Endometrial microvascular endothelial cells (primary cell): ENCODE data around the gene FAM3B. TPM values are rescaled to one million over a fixed set of nuclear protein-coding genes. Genes with fewer than 3 reads are reported as not detected.
"Not testable (repeated sequence)": the region's sequence is repeated elsewhere in the genome, so short reads cannot be mapped to it uniquely, and the experiment has no call there.

ENCODE experiments used
- in situ Hi-C: cut with HindIII; loops from 2 replicates; pipeline ENCODE4 v1.10.0; 2017; ENCODE audit warnings: low sequenced_read_pairs, low pct_unique_long_range_greater_than_20kb; ENCODE audit errors: inconsistent ontology term
- total RNA-seq: library from RNA; depleted of rRNA; stranded (reverse); fragments of >200 nt; gene quantifications from one replicate; pipeline ENCODE4 v1.2.3, GENCODE V29; 2015; ENCODE audit errors: inconsistent ontology term

The FAM3B gene, protein sequence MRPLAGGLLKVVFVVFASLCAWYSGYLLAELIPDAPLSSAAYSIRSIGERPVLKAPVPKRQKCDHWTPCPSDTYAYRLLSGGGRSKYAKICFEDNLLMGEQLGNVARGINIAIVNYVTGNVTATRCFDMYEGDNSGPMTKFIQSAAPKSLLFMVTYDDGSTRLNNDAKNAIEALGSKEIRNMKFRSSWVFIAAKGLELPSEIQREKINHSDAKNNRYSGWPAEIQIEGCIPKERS
- total RNA-seq = not detected

DNA sequence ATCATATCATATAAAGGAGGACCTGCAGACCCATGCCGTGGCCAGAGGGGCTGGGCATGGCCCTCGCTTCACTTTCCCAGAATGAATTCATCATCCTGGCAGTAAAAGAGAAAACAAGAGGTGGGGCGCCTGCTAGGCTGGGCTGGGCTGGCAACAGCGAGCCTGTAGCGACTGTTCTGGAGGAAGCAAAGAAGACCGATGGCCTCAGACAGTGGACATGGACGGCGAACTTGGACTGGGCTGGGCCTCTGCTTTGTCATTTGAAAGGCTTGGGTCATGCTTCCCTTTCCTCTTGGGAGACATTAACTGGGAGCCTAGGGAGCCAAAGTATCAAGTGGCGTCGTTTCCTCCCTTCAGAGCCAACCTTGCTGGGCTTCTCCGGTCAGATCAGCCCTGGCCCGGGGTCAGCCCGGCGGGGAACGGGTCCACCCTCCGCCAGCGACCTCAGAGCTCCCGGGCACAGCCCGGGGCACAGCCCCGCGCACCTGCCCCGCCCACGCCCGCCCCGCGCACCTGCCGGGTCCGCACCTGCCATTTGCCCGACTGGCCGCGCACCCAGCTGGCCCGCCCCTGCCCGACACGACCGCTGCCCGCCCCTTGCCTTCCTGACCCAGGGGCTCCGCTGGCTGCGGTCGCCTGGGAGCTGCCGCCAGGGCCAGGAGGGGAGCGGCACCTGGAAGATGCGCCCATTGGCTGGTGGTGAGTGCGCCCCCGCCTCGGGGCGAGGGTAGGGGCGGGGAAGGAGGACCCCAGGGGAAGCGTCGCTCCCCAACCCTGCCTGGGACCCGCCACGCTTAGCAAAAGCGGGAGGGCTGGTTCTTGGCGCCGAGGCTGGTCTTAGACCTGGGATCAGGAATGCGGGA is at the start of gene FAM3B:
Gene FAM3B (plus strand): TSS at position 602 of the 863 bp plus-strand sequence. CDS start 79 bp downstream, at position 681.
- in situ Hi-C loops = no loop called here

DNA sequence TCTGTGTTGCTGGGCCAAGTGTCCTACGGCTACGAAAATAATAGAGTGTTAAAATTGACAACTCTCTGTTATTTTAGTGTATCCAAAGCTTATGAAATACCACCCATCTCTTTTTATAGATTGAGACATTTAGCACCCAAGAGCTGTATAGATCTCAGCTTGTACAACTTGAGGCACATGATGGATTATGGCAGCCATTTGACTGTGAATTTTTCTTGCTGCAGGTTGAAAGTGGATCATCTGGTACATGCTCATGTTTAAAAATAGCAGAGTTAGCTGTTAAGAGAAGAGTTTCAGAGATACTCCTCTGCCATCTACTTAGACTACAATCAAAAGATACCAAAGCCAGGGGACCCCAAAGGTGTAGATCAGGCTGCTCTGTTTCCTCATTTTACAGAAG is 49.3 kb upstream of the FAM3B start:
- in situ Hi-C loops = no loop called here

DNA sequence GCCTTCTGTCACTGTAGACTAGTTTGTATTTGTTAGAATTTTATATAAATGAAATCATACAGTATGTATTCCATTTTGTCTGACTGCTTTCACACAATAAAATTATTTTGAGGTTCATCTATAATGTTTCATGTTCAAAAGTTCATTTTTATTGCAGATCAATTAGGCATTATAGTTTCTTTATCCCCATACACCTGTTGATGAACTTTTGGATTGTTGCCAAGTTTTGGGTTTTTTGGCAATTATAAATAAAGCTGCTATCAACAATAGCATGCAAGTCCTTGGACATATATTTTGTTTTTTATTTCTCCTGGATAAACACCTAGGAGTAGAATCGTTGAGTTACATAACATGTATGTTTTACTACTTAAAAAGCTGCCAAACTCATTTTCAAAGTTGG is 47.1 kb upstream of the FAM3B start:
- in situ Hi-C loops = no loop called here

DNA sequence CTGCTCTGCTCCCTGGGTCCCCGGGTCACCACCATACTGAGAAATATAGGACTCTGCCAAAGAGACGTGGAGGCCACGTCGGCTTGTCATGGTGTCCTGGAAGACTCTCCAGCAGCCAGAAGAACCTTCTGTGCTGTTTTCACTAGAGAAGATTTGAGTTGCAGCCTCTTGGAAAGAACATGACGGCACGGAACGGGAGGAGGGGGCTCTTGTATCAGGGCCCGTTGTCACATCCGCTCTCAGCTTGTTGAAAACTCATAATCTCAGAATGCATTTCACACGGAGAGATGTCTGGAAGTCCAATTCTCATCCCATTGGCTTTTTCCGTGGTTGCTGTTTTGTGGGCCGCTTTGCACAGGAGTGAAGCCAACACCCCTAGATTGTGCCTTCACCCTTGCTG is 39.4 kb upstream of the FAM3B start:
- in situ Hi-C loops = no loop called here

DNA sequence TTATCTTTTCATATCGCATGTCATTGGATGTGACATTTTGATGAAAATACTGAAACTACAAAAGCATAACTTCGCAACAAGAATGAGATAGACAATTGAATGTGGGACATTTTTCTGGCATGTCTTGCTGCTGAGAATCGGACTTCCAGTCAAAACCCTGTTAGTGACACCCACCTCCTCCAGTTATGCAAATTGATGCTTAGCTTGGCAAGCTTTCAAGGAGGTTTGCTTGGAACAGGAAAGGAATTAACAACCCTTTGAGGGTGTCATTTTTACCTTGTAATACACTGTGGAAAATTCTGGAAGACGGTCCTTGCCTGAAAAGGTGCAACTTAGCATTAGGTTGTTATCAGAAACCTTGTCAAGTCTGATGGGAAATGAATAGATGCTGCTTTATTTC is 38.8 kb upstream of the FAM3B start:
- in situ Hi-C loops = no loop called here

DNA sequence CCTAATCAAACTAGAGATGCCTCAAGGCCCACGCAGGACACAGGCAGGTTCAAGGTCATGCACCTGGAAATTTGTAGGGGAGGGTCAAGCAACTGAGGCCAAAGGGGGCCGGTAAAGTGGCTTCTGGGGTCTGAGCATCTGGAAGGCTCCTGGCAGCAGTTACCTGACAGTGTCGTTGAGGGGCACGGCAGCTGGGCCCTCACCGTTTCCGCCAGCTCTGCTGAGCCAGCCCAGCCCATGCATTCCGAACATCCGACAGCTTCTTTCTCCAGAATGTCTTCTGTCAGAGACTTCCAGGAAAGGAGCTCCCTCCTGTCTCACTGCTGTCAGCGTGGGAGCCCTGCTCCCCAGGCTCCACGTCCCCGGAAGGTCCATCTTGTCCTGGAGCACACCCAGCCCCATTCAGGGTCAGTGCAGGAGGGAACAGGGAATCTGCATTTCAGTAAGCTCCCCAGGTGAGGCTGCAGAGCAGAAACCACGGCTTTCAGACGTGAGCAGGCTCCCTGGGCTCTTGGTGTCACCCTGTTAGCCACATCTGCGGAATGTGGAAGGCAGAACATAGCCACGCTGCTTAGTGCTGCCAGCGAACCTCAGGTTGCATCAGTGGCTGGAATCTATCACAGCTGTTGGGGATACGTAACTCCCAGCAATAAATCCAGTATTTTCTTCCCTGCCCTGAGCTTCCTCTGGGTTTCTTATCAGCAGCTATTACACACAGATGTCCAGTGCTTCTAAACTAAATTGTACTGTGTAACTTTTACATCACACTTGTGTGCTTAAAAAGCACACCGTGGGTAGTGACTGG is 36.3 kb upstream of the FAM3B start:
- in situ Hi-C loops = no loop called here

DNA sequence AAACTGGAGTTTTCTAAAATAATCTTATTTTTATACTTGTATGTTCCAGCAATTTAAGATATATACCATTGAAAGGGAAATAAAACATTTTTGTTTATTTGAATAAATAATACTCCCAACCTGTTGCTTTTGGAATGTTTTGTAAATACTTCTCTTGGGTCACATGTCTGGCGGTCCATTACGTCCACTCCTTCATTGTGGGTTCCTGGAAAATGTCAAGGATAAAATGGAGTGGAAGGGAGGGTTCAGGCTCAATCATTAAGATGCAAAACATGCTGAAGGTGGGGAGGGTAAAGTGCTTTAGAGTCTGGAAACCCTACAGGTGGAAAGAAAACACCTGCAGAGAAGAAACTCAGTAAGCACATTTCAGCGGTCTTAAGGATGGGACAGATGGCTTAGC is 34.2 kb upstream of the FAM3B start:
- in situ Hi-C loops = no loop called here

DNA sequence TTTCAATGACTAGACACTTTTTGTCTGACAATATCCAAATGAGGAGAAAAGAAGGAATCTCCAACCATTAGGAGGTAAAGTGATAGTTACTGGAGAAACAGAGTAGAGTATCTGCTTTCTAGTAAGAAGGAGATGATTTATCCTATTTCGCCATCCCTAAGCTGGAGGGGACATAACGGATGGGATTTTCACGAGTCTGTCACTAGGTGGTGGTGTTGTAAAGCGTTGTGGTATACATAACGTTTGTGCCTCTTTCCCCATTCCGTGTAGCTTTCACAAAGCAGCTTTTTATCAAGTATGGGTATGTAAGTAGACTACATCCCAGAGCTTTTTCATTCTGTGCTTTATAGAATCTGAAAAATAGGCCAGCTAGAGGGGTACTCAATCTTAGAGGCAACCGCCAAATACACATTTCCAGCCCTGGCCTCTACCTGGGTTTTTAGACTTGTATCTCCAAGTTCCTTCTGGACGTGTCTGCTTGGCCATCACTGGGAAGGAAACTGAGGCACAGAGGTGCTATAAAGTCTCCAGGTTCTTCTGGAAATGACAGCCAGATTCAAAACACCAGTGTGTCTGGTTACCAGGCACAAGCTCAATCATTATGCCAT is 33.3 kb upstream of the FAM3B start:
- in situ Hi-C loops = no loop called here

DNA sequence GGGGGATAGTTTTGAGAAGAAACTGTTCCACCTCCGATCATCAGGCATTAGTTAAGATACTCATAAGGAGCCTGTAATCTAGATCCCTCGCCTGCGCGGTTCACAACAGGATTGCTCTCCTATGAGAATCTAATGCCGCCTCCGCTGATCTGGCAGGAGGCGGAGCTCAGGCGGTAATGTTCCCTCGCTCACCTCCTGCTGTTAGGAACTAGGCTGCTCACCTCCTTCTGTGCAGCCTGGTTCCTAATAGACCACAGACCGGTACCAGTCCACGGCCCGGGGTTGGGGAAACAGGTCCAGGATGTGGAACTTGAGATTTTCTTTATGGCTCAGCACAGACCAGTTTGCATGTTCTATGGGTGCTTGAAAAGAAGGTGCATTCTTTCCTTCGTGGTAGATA is 27.2 kb upstream of the FAM3B start:
- in situ Hi-C loops = no loop called here

DNA sequence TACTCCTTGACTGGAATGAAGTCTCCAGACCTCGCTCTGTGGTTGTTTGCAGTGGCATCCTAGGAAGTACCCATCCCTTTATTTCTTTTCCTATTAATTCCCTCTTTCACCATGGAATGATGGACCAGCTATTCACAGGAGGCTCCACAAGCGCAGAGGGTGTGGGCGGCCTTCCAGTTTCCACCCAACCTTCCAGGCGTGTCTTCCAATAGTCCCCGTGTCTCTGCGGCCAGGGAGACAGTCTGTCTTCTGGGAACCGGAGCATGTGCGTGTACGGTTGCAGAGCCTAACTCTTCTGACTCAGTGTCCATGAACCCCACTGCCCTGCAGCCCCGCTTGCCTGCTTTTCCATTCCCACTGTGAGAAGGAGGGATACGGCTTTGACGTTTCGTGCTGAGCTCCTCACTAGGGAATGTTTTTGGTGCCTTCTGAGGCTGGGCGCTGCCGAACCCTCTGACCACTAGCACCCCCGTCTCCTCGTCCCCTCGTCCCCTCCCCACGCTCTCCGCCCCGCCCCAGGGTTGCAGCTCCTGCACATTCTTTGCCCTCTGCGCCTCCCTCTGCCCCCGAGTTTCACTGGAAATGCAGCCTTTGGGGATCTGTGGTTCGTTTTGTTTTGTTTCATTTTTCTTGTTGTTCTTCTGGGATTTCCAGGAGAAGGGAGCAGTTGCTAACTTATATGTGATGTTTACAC is 26.3 kb upstream of the FAM3B start:
- in situ Hi-C loops = no loop called here

DNA sequence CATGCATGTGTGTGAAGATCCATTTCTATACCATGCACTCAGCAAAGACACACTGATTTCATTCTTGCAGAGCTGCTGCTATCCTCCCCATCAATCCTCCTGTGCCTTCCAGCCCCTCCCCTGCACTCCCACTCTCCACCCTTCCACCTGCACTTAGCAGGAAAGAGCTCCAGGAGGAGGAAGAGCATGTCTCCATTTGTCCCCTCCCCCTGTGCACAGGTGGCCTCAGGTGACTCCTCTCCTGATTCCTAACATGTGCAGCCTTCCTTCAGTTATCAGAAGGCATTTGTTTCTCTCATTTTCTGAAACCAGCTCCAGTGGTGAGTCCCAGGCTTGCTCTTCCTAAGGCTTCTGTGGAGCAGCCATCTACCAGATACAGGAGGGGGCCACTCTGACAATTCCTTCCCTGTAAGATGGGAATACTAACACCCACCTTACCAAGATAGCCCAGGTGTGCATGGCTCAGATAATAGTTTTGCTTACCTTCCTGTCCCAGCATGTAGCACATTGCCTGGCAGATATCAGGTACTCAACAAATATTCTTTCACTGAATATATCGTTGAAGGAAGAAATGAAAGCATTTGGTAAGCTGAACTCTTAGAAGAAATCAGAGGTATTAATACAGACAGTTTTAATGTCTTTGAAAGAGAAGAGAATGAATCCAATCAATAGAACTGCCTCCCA is 21.9 kb upstream of the FAM3B start:
- in situ Hi-C loops = no loop called here

DNA sequence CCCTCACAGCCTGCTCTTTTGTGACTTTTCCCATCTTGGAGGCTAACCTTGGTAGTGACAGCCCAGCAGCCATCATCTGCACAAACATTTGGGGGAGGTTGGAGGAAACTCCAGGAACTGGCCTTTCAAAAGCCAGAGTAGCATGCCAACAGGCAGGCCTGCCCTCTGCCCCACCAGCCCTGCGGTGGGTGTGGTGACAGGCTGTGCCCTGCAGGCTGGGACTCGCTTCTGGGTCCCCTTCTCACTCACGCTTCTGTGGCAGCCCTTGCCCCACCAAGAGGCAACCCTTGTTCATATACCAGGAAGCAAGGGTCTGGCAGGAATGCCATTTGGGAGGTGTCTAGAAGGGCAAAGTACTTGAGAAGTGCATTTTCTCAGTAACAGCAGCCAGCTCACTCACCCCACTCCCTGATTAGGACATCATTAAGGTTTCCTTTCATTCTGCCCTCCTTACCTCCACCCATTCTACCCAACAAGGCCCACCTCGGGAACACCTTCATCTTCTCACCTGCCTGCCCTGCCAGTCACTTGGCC is 20.8 kb upstream of the FAM3B start:
- in situ Hi-C loops = no loop called here

DNA sequence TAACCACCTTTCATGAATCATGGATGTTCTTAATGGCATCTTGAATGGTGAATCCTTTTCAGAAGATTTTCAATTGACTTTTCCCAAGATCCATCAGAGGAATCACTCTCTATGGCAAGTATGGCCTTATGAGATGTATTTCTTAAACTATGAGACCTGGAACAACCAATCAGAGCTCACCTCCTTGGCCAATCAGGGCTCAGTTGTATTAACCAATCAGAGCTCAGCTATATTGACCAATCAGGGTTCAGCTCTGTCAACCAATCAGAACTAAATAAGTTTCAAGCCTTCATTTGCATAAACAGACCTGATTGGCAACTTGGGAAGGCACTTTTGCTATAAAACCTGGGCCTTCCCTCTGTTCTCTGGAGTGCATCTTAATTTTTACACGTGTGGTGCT is 13.6 kb upstream of the FAM3B start:
- in situ Hi-C loops = no loop called here

DNA sequence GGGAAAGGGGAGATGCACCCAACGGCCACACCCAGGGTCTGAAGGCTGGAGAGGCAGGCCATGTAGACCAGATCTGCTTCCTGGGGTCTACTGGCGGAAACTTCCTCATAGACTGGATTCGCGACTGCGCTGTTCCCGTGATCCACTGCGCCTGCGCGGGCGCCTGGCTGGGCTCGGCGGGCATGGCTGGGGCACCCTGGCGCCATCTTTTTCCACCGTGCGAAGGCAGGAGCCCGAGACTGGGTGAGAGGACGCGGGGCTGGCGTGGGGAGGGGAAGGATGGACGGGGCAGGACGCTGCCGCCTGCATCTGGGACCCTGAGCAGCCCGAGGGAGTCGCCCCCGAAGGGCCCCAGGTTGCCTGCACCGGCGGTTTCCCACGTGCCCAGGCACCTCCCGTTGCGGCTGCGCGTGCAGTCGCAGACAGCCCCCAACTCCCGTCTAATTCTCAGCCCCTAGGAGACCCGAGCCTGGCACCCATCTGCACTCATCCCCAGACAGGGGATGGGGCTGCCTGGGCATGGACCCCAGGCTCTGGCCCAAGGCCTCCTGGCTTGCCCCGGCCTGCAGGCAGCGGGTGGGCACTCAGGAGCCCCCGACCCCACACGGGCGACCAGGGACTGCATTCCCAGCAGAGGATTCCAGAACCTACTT is 12.4 kb upstream of the FAM3B start:
- in situ Hi-C loops = no loop called here

DNA sequence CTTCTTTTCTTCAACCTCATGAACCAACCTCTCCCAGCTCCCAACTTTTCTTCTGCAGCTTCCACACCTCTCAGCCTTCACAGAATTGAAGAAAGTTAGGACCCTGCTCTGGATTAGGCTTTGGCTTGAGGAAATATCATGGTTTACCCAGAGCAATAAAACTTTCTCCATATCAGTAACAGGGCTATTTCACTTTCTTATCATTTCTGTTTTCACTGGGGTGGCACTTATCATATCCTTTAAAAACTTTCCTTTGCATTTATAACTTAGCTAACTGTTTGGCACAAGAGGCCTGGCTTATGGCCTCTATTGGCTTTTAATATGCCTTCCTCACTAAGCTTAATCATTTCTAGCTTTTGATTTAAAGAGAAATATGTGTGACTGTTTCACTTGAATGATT is 9.4 kb upstream of the FAM3B start:
- in situ Hi-C loops = no loop called here

DNA sequence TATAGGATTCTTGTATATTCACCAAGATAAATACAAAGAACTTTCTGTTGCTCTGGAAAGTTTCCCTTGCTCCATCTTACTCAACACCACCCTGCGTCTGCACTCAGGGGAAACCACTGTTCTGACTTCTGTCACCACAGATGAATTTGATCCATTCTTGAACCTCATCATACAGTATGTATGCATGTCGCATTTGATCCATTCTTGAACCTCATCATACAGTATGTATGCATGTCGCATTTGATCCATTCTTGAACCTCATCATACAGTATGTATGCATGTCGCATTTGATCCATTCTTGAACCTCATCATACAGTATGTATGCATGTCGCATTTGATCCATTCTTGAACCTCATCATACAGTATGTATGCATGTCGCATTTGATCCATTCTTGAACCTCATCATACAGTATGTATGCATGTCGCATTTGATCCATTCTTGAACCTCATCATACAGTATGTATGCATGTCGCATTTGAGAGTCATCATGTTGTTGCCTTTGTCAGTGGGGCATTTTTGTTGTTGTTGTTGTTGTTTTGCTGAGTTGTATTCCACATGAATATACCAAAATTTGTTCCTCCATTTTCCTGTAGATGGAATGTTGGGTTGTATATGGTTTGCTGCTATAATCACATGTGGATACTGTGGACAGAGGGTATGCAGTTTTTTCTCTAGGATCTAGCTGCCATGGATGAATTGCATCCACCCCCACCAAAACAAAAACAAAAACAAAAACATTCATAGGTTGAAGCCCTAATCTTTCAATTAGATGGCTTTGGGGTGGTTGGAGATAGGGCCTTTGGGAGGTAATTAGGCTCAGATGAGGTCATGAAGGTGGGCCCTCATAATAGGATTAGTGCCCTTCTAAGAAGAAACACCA is 3.1 kb upstream of the FAM3B start:
- in situ Hi-C loops = not testable (repeated sequence)

DNA sequence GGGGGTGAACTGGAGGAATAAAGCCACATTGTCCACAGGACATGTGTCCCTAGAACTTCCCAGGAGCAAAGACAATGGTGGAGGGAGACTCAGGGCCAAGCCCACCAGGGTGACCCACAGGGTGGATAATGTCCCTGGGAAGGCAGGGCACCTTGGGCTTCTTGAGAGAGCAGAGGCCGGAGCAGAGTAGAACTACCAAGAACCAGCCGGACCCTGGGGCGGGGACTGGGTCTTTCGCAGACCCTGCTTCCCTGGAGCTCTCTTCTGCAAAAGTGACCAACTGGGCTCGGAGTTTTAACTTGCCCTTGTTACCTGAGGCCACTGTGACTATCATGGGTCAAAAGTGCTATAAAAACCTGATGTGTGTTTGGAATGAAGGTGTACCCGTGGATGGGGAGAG is 875 bp upstream of the FAM3B start:
- in situ Hi-C loops = no loop called here
